Caco-2 (cell line): ENCODE measurements around the gene ALK. TPM values are rescaled to one million over a fixed set of nuclear protein-coding genes. Genes with fewer than 3 reads are reported as not detected.
A peak's percentile ranks its signal among the peaks of the same experiment; 100 is the strongest.

ENCODE experiments used
- BruUV-seq: library from RNA; stranded (reverse); fragments of 400-500 nt; replicated peaks from 2 replicates; lab custom pipeline; 2021; lab: Mats Ljungman, UMichigan
- CTCF ChIA-PET: fragments of 300-600 bp; sonication (Branson Sonifier 250); formaldehyde crosslinking; loops from one replicate; lab custom pipeline; 2022; ENCODE audit warnings: antibody characterized with exemption; lab: Charles Lee
- POLR2A ChIA-PET: fragments of 300-600 bp; sonication (Branson Sonifier 250); formaldehyde crosslinking; loops from one replicate; lab custom pipeline; 2022; ENCODE audit warnings: antibody characterized with exemption; lab: Charles Lee
- DNase-seq, 2 experiments: peaks; one replicate each; pipeline versions ENCODE4 v3.0.0 to v3.0.0-alpha.2; 2020 to 2022
- H3K27me3 ChIP-seq: replicated peaks from 2 replicates; pipeline ENCODE4 v1.6.0; 2011; ENCODE audit warnings: low read length; ENCODE audit not compliant: control insufficient read depth, insufficient read depth
- H3K36me3 ChIP-seq: 2 replicates; pipeline ENCODE4 v1.5.1; 2011; ENCODE audit warnings: low read length; ENCODE audit not compliant: control insufficient read depth, insufficient read depth
- H3K4me1 ChIP-seq: fragments of 250-450 bp; sonication (Bioruptor Pico); 2 replicates; pipeline ENCODE4 v1.5.1; 2020; ENCODE audit warnings: mild to moderate bottlenecking
- H3K4me3 ChIP-seq: 2 replicates; pipeline ENCODE4 v1.5.1; 2011; ENCODE audit warnings: low read depth, mild to moderate bottlenecking, control low read depth, low read length
- H3K9me3 ChIP-seq: fragments of 250-450 bp; sonication (Bioruptor Pico); 2 replicates; pipeline ENCODE4 v1.5.1; 2020; ENCODE audit warnings: mild to moderate bottlenecking, moderate library complexity
- H3K27ac Mint-ChIP-seq: one replicate; pipeline ENCODE4 v1.8.0; 2022; ENCODE audit warnings: mixed read lengths; ENCODE audit not compliant: unreplicated experiment
- H3K27me3 Mint-ChIP-seq: one replicate; pipeline ENCODE4 v1.8.0; 2022; ENCODE audit warnings: mixed read lengths; ENCODE audit not compliant: insufficient read depth, unreplicated experiment
- H3K36me3 Mint-ChIP-seq: one replicate; pipeline ENCODE4 v1.8.0; 2022; ENCODE audit warnings: mild to moderate bottlenecking, mixed read lengths; ENCODE audit not compliant: insufficient read depth, unreplicated experiment
- H3K4me1 Mint-ChIP-seq: one replicate; pipeline ENCODE4 v1.8.0; 2022; ENCODE audit warnings: low read depth, mixed read lengths; ENCODE audit not compliant: unreplicated experiment
- H3K4me3 Mint-ChIP-seq: one replicate; pipeline ENCODE4 v1.8.0; 2022; ENCODE audit warnings: mild to moderate bottlenecking, moderate library complexity, mixed read lengths; ENCODE audit not compliant: unreplicated experiment
- H3K9me3 Mint-ChIP-seq: one replicate; pipeline ENCODE4 v1.8.0; 2022; ENCODE audit warnings: mixed read lengths; ENCODE audit not compliant: unreplicated experiment
- CTCF ChIP-seq, 2 experiments: fragments of 200-600 bp in 1 of 2; IDR thresholded peaks; 1 replicate in 1 of 2; 2 replicates in 1 of 2; pipeline versions ENCODE4 v1.5.1 to v1.8.0; 2011 to 2022; ENCODE audit warnings: antibody characterized with exemption in 1 of 2, control low read depth in 1 of 2, inconsistent platforms in 1 of 2, low read depth in 1 of 2, low read length in 1 of 2, mild to moderate bottlenecking in 1 of 2, moderate library complexity in 1 of 2; ENCODE audit not compliant: insufficient read depth in 1 of 2, severe bottlenecking in 1 of 2, unreplicated experiment in 1 of 2
- intact Hi-C: fragments of 100-400 bp; cut with micrococcal nuclease; formaldehyde crosslinking; loops from one replicate; pipeline ENCODE4 v1.10.0; 2022; ENCODE audit not compliant: unreplicated experiment
- total RNA-seq: library from RNA; stranded (reverse); gene quantifications from 2 replicates; pipeline ENCODE4 v1.2.3, GENCODE V29; 2022

Gene ALK
- total RNA-seq, 1 experiment from 2014 or later = 0.11 TPM

GRCh38 chr2:29808321-29808720 is 113.1 kb downstream of the ALK start:
- Mint-ChIP-seq H3K4me1 (peaks cover 27% of the 10 kb centered on the region), H3K9me3 (peaks cover 7% of the 10 kb centered on the region), H3K4me3 (no peak overlapping the region), H3K27ac (no peak overlapping the region), H3K36me3 (peaks cover 5% of the 10 kb centered on the region), H3K27me3 (peaks cover 2% of the 10 kb centered on the region)
- no TSS peak for BruUV-seq
- peaks cover 28% of the 10 kb centered on the region for H3K4me1 ChIP-seq
- H3K27me3 ChIP-seq = no peaks in the 10 kb centered on the region
- ChIA-PET CTCF (no interaction called here), POLR2A (no interaction called here)
- H3K36me3 ChIP-seq = no peaks in the 10 kb centered on the region
- H3K9me3 ChIP-seq = no peaks in the 10 kb centered on the region
- no peak for DNase-seq
- intact Hi-C loops = no loop called here
- no peak for TF ChIP-seq CTCF (IDR thresholded peaks at IDR 0.05; ENCODE audit: insufficient read depth in 1 of 2, low read depth in 1 of 2, low read length in 1 of 2, severe bottlenecking in 1 of 2, unreplicated experiment in 1 of 2)
- no peak overlapping the region for H3K4me3 ChIP-seq

GRCh38 chr2:29807082-29807481 is 114.3 kb downstream of the ALK start:
- Histone ChIP-seq H3K27me3 (no peaks in the 10 kb centered on the region), H3K4me3 (no peak overlapping the region), H3K36me3 (no peaks in the 10 kb centered on the region), H3K9me3 (no peaks in the 10 kb centered on the region), H3K4me1 (peaks cover 28% of the 10 kb centered on the region)
- POLR2A ChIA-PET = no interaction called here
- Mint-ChIP-seq H3K4me1 (peaks cover 27% of the 10 kb centered on the region), H3K36me3 (peaks cover 5% of the 10 kb centered on the region), H3K27ac (no peak overlapping the region), H3K27me3 (peaks cover 2% of the 10 kb centered on the region), H3K9me3 (peaks cover 7% of the 10 kb centered on the region), H3K4me3 (no peak overlapping the region)
- intact Hi-C loops = no loop called here
- no TSS peak for BruUV-seq
- DNase-seq = no peak
- no peak for TF ChIP-seq CTCF (IDR thresholded peaks at IDR 0.05; ENCODE audit: insufficient read depth in 1 of 2, low read depth in 1 of 2, low read length in 1 of 2, severe bottlenecking in 1 of 2, unreplicated experiment in 1 of 2)
- CTCF ChIA-PET = no interaction called here

GRCh38 chr2:29806461-29806860 is 114.9 kb downstream of the ALK start:
- CTCF ChIA-PET = no interaction called here
- no TSS peak for BruUV-seq
- peaks cover 22% of the 10 kb centered on the region for H3K4me1 ChIP-seq
- H3K27me3 ChIP-seq = no peaks in the 10 kb centered on the region
- Mint-ChIP-seq H3K9me3 (peaks cover 7% of the 10 kb centered on the region), H3K27me3 (peaks cover 6% of the 10 kb centered on the region), H3K4me1 (peaks cover 22% of the 10 kb centered on the region), H3K36me3 (peaks cover 5% of the 10 kb centered on the region), H3K4me3 (no peak overlapping the region), H3K27ac (no peak overlapping the region)
- intact Hi-C loops = no loop called here
- DNase-seq = peak; percentile 46 to 50
- H3K36me3 ChIP-seq = no peaks in the 10 kb centered on the region
- H3K9me3 ChIP-seq = no peaks in the 10 kb centered on the region
- no peak for TF ChIP-seq CTCF (IDR thresholded peaks at IDR 0.05; ENCODE audit: insufficient read depth in 1 of 2, low read depth in 1 of 2, low read length in 1 of 2, severe bottlenecking in 1 of 2, unreplicated experiment in 1 of 2)
- POLR2A ChIA-PET = no interaction called here
- no peak overlapping the region for H3K4me3 ChIP-seq
